HEK293 (cell line): ENCODE results near the gene SLC39A1.
"Not testable (repeated sequence)": the region's sequence is repeated elsewhere in the genome, so short reads cannot be mapped to it uniquely, and the experiment has no call there.

Source experiments
- CTCF ChIA-PET: fragments of 350-600 bp; formaldehyde crosslinking; extraction: SDS; loops from one replicate; lab custom pipeline; 2021; ENCODE audit warnings: antibody characterized with exemption; lab: Yijun Ruan, JAX
- POLR2A ChIA-PET: fragments of 300-600 bp; formaldehyde crosslinking; extraction: SDS; loops from one replicate; lab custom pipeline; 2020; ENCODE audit warnings: antibody characterized with exemption, inconsistent platforms; lab: Yijun Ruan, JAX
- H3K27ac ChIP-seq: fragments of 200-500 bp; sonication (Bioruptor generic); 2 replicates; pipeline ENCODE4 v1.5.1; 2014; ENCODE audit warnings: low read depth, low read length, control low read depth, inconsistent platforms; ENCODE audit errors: extremely low read depth
- H3K36me3 ChIP-seq, 2 experiments: fragments of 200-500 bp in 1 of 2; sonication (Bioruptor generic) in 1 of 2; 1 replicate in 1 of 2; 2 replicates in 1 of 2; pipeline ENCODE4 v1.5.1; 2014 to 2017; ENCODE audit warnings: inconsistent platforms in 2 of 2, low read length in 2 of 2; ENCODE audit not compliant: control insufficient read depth in 2 of 2, insufficient read depth in 1 of 2
- H3K4me1 ChIP-seq: fragments of 200-500 bp; sonication (Bioruptor generic); 2 replicates; pipeline ENCODE4 v1.5.1; 2014; ENCODE audit warnings: mild to moderate bottlenecking, low read length, inconsistent platforms; ENCODE audit not compliant: control insufficient read depth, insufficient read depth
- H3K4me3 ChIP-seq: 2 replicates; pipeline ENCODE4 v1.5.1; 2011; ENCODE audit warnings: low read depth, mild to moderate bottlenecking, control low read depth, low read length, moderate library complexity
- H3K9me3 ChIP-seq: fragments of 200-500 bp; sonication (Bioruptor generic); 2 replicates; pipeline ENCODE4 v1.5.1; 2014; ENCODE audit warnings: low read depth, low read length, inconsistent platforms; ENCODE audit not compliant: control insufficient read depth, insufficient read depth
- KLF9 ChIP-seq: fragments of 450-650 bp; formaldehyde crosslinking; IDR thresholded peaks from 2 replicates; pipeline ENCODE4 v1.5.1; 2016; ENCODE audit warnings: missing biosample characterization, missing genetic modification characterization, low read depth
- SCRT2 ChIP-seq: fragments of 450-650 bp; formaldehyde crosslinking; IDR thresholded peaks from 2 replicates; pipeline ENCODE4 v1.5.1; 2016; ENCODE audit warnings: missing biosample characterization, missing genetic modification characterization
- SP3 ChIP-seq: fragments of 450-650 bp; formaldehyde crosslinking; IDR thresholded peaks from 2 replicates; pipeline ENCODE4 v1.5.1; 2016; ENCODE audit warnings: missing biosample characterization, missing genetic modification characterization
- ZBTB11 ChIP-seq: fragments of 450-650 bp; formaldehyde crosslinking; conservative IDR thresholded peaks from 2 replicates; pipeline ENCODE4 v1.5.1; 2016; ENCODE audit warnings: low read depth, missing biosample characterization, missing genetic modification characterization
- ZBTB7A ChIP-seq: fragments of 450-650 bp; formaldehyde crosslinking; IDR thresholded peaks from 2 replicates; pipeline ENCODE4 v1.5.1; 2016; ENCODE audit warnings: low read depth, missing biosample characterization, missing genetic modification characterization
- ZNF140 ChIP-seq: fragments of 450-650 bp; formaldehyde crosslinking; IDR thresholded peaks from 2 replicates; pipeline ENCODE4 v1.5.1; 2016; ENCODE audit warnings: missing biosample characterization, missing genetic modification characterization
- ZNF248 ChIP-seq: fragments of 450-650 bp; formaldehyde crosslinking; IDR thresholded peaks from 2 replicates; pipeline ENCODE4 v1.5.1; 2017; ENCODE audit warnings: missing biosample characterization, missing genetic modification characterization
- ZNF391 ChIP-seq: fragments of 450-650 bp; formaldehyde crosslinking; IDR thresholded peaks from 2 replicates; pipeline ENCODE4 v1.5.1; 2016; ENCODE audit warnings: low read depth, missing biosample characterization, missing genetic modification characterization, borderline replicate concordance
- ZNF423 ChIP-seq: fragments of 450-650 bp; formaldehyde crosslinking; IDR thresholded peaks from 2 replicates; pipeline ENCODE4 v1.5.1; 2016; ENCODE audit warnings: missing biosample characterization, missing genetic modification characterization
- ZNF518A ChIP-seq: fragments of 450-650 bp; formaldehyde crosslinking; conservative IDR thresholded peaks from 2 replicates; pipeline ENCODE4 v1.5.1; 2016; ENCODE audit warnings: low read depth, missing biosample characterization, missing genetic modification characterization
- ZNF596 ChIP-seq: fragments of 450-650 bp; IDR thresholded peaks from 2 replicates; pipeline ENCODE4 v1.5.0; 2018; ENCODE audit warnings: missing biosample characterization, mild to moderate bottlenecking, missing genetic modification characterization, moderate library complexity
- ZNF624 ChIP-seq: fragments of 450-650 bp; formaldehyde crosslinking; IDR thresholded peaks from 2 replicates; pipeline ENCODE4 v1.5.1; 2017; ENCODE audit warnings: missing biosample characterization, missing genetic modification characterization
- ZNF626 ChIP-seq: fragments of 450-650 bp; sonication (Bioruptor Pico); formaldehyde crosslinking; IDR thresholded peaks from 2 replicates; pipeline ENCODE4 v1.5.1; 2018; ENCODE audit warnings: missing biosample characterization, missing genetic modification characterization, inconsistent platforms
- ZNF645 ChIP-seq: fragments of 450-650 bp; formaldehyde crosslinking; IDR thresholded peaks from 2 replicates; pipeline ENCODE4; 2016; ENCODE audit warnings: missing biosample characterization, missing genetic modification characterization
- ZNF660 ChIP-seq: fragments of 450-650 bp; IDR thresholded peaks from 2 replicates; pipeline ENCODE4 v1.5.1; 2018; ENCODE audit warnings: missing biosample characterization, mild to moderate bottlenecking, missing genetic modification characterization
- ZNF701 ChIP-seq: fragments of 450-650 bp; formaldehyde crosslinking; IDR thresholded peaks from 2 replicates; pipeline ENCODE4 v1.5.1; 2016; ENCODE audit warnings: missing biosample characterization, missing genetic modification characterization
- ZNF747 ChIP-seq: fragments of 450-650 bp; formaldehyde crosslinking; IDR thresholded peaks from 2 replicates; pipeline ENCODE4 v1.5.1; 2016; ENCODE audit warnings: missing biosample characterization, missing genetic modification characterization
- ZSCAN4 ChIP-seq: fragments of 450-650 bp; formaldehyde crosslinking; IDR thresholded peaks from 2 replicates; pipeline ENCODE4 v1.5.1; 2017; ENCODE audit warnings: missing biosample characterization, missing genetic modification characterization

Gene SLC39A1

GRCh38 chr1:153963030-153963849 is at the start of gene SLC39A1 (continued):
- TF ChIP-seq ZBTB11 (tag by site-specific recombination) (peak; percentile 76), ZSCAN4 (tag by site-specific recombination) (peak; percentile 14; the same call in 1 of the 2 replicates), SP3 (peak; percentile 88), KLF9 (peak; percentile 82), ZNF596 (tag by site-specific recombination) (peak; percentile 82)
- TF ChIP-seq, all 188 proteins: peak for 39

GRCh38 chr1:154012543-154012942 is 49.2 kb upstream of the SLC39A1 start:
- H3K4me1 ChIP-seq, H3K4me3 ChIP-seq, H3K27ac ChIP-seq, H3K9me3 ChIP-seq, CTCF ChIA-PET, H3K36me3 ChIP-seq: not testable (repeated sequence)
- POLR2A ChIA-PET: interaction anchor here (1.6 kb wide), 1 partner anchor 22 kb away, joined by 3 read pairs; the partner anchor contains the start of gene RPS27

- Histone ChIP-seq H3K4me1 (no peaks in the 10 kb centered on the region), H3K27ac (no peak overlapping the region), H3K9me3 (no peaks in the 10 kb centered on the region), H3K36me3 (no peaks in the 10 kb centered on the region), H3K4me3 (no peak overlapping the region)
- no peak for TF ChIP-seq ZSCAN4 (tag by site-specific recombination)
- no peak for TF ChIP-seq ZNF248
- TF ChIP-seq ZNF626: no peak
- TF ChIP-seq ZNF645: no peak
- no peak for TF ChIP-seq ZNF660 (tag by site-specific recombination)
- TF ChIP-seq ZNF423 (tag by site-specific recombination): no peak
- no peak for TF ChIP-seq ZNF391
- TF ChIP-seq ZNF140 (tag by site-specific recombination): no peak
- TF ChIP-seq ZNF747: no peak
- no peak for TF ChIP-seq SCRT2
- no peak for TF ChIP-seq ZBTB7A
- TF ChIP-seq ZNF518A: no peak
- no peak for TF ChIP-seq ZNF701
- no peak for TF ChIP-seq ZNF624 (tag by site-specific recombination)
- CTCF ChIA-PET: no interaction called here
- POLR2A ChIA-PET: interaction anchor here (1.6 kb wide), 1 partner anchor 22 kb away, joined by 3 read pairs; the partner anchor contains the start of gene RPS27
Observed at GRCh38 chr1:154012129-154012528, 48.8 kb upstream of the SLC39A1 start.
